Liver (tissue), 9 donors: ENCODE measurements around the gene ADORA3. TPM values are rescaled to one million over a fixed set of nuclear protein-coding genes. Genes with fewer than 3 reads are reported as not detected.

Source experiments
- DNase-seq: peaks from one replicate; pipeline ENCODE4 v3.0.0-alpha.2; 2017; ENCODE audit warnings: low spot score
- H3K27ac ChIP-seq, 2 donors: one replicate each; pipeline ENCODE4 v1.7.0; 2013; ENCODE audit warnings: inconsistent platforms in 2 of 2, low read length in 2 of 2, control low read depth in 1 of 2, low read depth in 1 of 2, mild to moderate bottlenecking in 1 of 2
- H3K27me3 ChIP-seq, 4 donors: one replicate each; pipeline versions ENCODE4 v1.6.1 to v1.7.0; 2013; ENCODE audit warnings: low read length in 3 of 4, inconsistent platforms in 1 of 4, mild to moderate bottlenecking in 1 of 4, moderate library complexity in 1 of 4; ENCODE audit not compliant: control insufficient read depth in 4 of 4, insufficient read depth in 4 of 4
- H3K36me3 ChIP-seq, 4 donors: one replicate each; pipeline versions ENCODE4 v1.6.1 to v1.7.0; 2013; ENCODE audit warnings: low read length in 3 of 4, mild to moderate bottlenecking in 3 of 4, low read depth in 1 of 4, moderate library complexity in 1 of 4; ENCODE audit not compliant: control insufficient read depth in 4 of 4, insufficient read depth in 3 of 4
- H3K4me1 ChIP-seq, 4 donors: one replicate each; pipeline versions ENCODE4 v1.6.1 to v1.7.0; 2013; ENCODE audit warnings: low read length in 3 of 4, mild to moderate bottlenecking in 3 of 4, moderate library complexity in 1 of 4; ENCODE audit not compliant: control insufficient read depth in 4 of 4, insufficient read depth in 4 of 4
- H3K4me3 ChIP-seq, 3 donors: one replicate each; pipeline versions ENCODE4 v1.6.1 to v1.7.0; 2013; ENCODE audit warnings: low read length in 3 of 3, control low read depth in 1 of 3, low read depth in 1 of 3, mild to moderate bottlenecking in 1 of 3
- H3K9ac ChIP-seq, 2 donors: one replicate each; pipeline ENCODE4 v1.7.0; 2013; ENCODE audit warnings: low read length in 2 of 2, mild to moderate bottlenecking in 2 of 2, moderate library complexity in 2 of 2, control low read depth in 1 of 2, low read depth in 1 of 2
- H3K9me3 ChIP-seq, 4 donors: one replicate each; pipeline versions ENCODE4 v1.6.1 to v1.7.0; 2013; ENCODE audit warnings: low read length in 3 of 4; ENCODE audit not compliant: control insufficient read depth in 4 of 4
- EGR1 ChIP-seq, 2 donors: IDR thresholded peaks; 2 replicates each; pipeline ENCODE4 v1.6.1; 2016 to 2018; ENCODE audit warnings: antibody characterized with exemption in 2 of 2, low read depth in 2 of 2
- FOXA1 ChIP-seq: IDR thresholded peaks from 2 replicates; pipeline ENCODE4 v1.6.1; 2016; ENCODE audit warnings: antibody characterized with exemption
- FOXA2 ChIP-seq: IDR thresholded peaks from 2 replicates; pipeline ENCODE4 v1.6.1; 2016; ENCODE audit warnings: antibody characterized with exemption
- GABPA ChIP-seq, 2 donors: IDR thresholded peaks in 1 of 2; conservative IDR thresholded peaks in 1 of 2; 2 replicates each; pipeline ENCODE4 v1.6.1; 2016; ENCODE audit warnings: antibody characterized with exemption in 2 of 2, mild to moderate bottlenecking in 1 of 2, moderate library complexity in 1 of 2
- HNF4A ChIP-seq, 2 donors: conservative IDR thresholded peaks; 2 replicates each; pipeline ENCODE4 v1.6.1; 2016; ENCODE audit warnings: antibody characterized with exemption in 2 of 2, mild to moderate bottlenecking in 2 of 2
- HNF4G ChIP-seq: IDR thresholded peaks from 2 replicates; pipeline ENCODE4 v1.6.1; 2016; ENCODE audit warnings: antibody characterized with exemption
- JUND ChIP-seq, 2 donors: IDR thresholded peaks; 2 replicates each; pipeline ENCODE4 v1.6.1; 2016; ENCODE audit warnings: antibody characterized with exemption in 2 of 2
- NR2F2 ChIP-seq: IDR thresholded peaks from 2 replicates; pipeline ENCODE4 v1.6.1; 2016; ENCODE audit warnings: antibody characterized with exemption
- RAD21 ChIP-seq, 2 donors: IDR thresholded peaks; 2 replicates each; pipeline ENCODE4 v1.6.1; 2016; ENCODE audit warnings: antibody characterized with exemption in 2 of 2, mild to moderate bottlenecking in 2 of 2
- RXRA ChIP-seq, 2 donors: IDR thresholded peaks; 2 replicates each; pipeline ENCODE4 v1.6.1; 2017 to 2018; ENCODE audit warnings: antibody characterized with exemption in 2 of 2, mild to moderate bottlenecking in 1 of 2
- SP1 ChIP-seq: IDR thresholded peaks from 2 replicates; pipeline ENCODE4 v1.6.1; 2018; ENCODE audit warnings: antibody characterized with exemption, mild to moderate bottlenecking
- TAF1 ChIP-seq: conservative IDR thresholded peaks from 2 replicates; pipeline ENCODE4 v1.6.1; 2016; ENCODE audit warnings: antibody characterized with exemption, mild to moderate bottlenecking
- YY1 ChIP-seq: IDR thresholded peaks from 2 replicates; pipeline ENCODE4 v1.6.1; 2016; ENCODE audit warnings: antibody characterized with exemption, mild to moderate bottlenecking
- WGBS: extraction: QIAGEN DNeasy Blood & Tissue Kit; methylation state at CpG from one replicate; pipeline ENCODE4 v1.1.7; 2013; 5-methylcytosine and 5-hydroxymethylcytosine counted together
- polyA plus RNA-seq, 2 donors: library from polyadenylated mRNA; stranded (reverse) in 1 of 2; unstranded in 1 of 2; fragments of 200-250 nt in 1 of 2; fragments of >200 nt in 1 of 2; fragmentation: Nextera tagmentation in 1 of 2; extraction: Ambion mirVana in 1 of 2; gene quantifications; one replicate each; pipeline versions ENCODE4 v1.2.1 to v1.2.3, GENCODE V29; 2013 to 2015
- total RNA-seq, 2 donors: library from RNA; depleted of rRNA; stranded (reverse); fragments of >200 nt; gene quantifications; one replicate each; pipeline ENCODE4 v1.2.3, GENCODE V29; 2014
- TF ChIP-seq, protein P1 (sequence below): IDR thresholded peaks from 2 replicates; pipeline ENCODE4 v1.6.1; 2016; ENCODE audit warnings: antibody characterized with exemption
- TF ChIP-seq, protein P2 (sequence below): IDR thresholded peaks from 2 replicates; pipeline ENCODE4 v1.6.1; 2016; ENCODE audit warnings: antibody characterized with exemption
- TF ChIP-seq, protein P3 (sequence below): IDR thresholded peaks from 2 replicates; pipeline ENCODE4 v1.6.1; 2016; ENCODE audit warnings: antibody characterized with exemption, mild to moderate bottlenecking
- TF ChIP-seq, protein P4 (sequence below): fragments of 150-350 bp; IDR thresholded peaks from 2 replicates; pipeline ENCODE4 v1.5.1; 2017; ENCODE audit warnings: improper control_type of control experiment, low read depth, low read length; ENCODE audit not compliant: missing input control
- TF ChIP-seq, protein P5 (sequence below): IDR thresholded peaks from 2 replicates; pipeline ENCODE4 v1.6.1; 2016; ENCODE audit warnings: antibody characterized with exemption
- donor health status: healthy.
- donor health status: healthy.
- donor health status: healthy.
- donor health status: healthy.
- donor health status: healthy.

Gene ADORA3
- total and polyA plus RNA-seq, 4 donors, result 0.97 to 5.6 (median 3.2) TPM

DNA sequence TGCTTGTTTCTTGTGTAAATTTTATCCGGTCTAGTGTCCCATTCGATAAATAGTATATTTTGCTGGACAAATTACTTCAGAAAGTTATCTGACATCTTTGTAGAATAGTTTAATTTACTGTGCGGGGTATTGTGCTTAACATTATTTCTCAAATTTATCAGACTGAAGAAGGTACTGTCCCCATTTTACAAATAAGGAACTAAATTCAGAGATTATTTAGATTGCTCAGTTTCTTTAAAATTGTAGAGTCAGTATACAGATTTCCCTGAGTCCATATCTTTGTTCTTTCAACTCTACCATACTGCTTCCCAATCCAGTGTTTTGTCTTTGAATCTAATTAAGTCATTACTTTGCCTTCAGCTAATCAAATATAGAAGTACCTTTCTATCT is 47.8 kb downstream of the ADORA3 start:
- Histone ChIP-seq H3K9me3 (no peaks in the 10 kb centered on the region), H3K27me3 (no peaks in the 10 kb centered on the region), H3K27ac (no peak overlapping the region), H3K4me1 (peaks cover 0 to 10% (median 6%) of the 10 kb centered on the region in 4 donors), H3K9ac (no peak overlapping the region), H3K36me3 (peaks cover 5 to 50% (median 45%) of the 10 kb centered on the region in 4 donors), H3K4me3 (no peak overlapping the region)
- TF ChIP-seq, protein P1, sequence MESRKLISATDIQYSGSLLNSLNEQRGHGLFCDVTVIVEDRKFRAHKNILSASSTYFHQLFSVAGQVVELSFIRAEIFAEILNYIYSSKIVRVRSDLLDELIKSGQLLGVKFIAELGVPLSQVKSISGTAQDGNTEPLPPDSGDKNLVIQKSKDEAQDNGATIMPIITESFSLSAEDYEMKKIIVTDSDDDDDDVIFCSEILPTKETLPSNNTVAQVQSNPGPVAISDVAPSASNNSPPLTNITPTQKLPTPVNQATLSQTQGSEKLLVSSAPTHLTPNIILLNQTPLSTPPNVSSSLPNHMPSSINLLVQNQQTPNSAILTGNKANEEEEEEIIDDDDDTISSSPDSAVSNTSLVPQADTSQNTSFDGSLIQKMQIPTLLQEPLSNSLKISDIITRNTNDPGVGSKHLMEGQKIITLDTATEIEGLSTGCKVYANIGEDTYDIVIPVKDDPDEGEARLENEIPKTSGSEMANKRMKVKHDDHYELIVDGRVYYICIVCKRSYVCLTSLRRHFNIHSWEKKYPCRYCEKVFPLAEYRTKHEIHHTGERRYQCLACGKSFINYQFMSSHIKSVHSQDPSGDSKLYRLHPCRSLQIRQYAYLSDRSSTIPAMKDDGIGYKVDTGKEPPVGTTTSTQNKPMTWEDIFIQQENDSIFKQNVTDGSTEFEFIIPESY, result no peak
- TF ChIP-seq EGR1 (IDR thresholded peaks at IDR 0.05; ENCODE audit: low read depth in 2 of 2) (no peak), HNF4A (conservative IDR thresholded peaks at IDR 0.05) (no peak), HNF4G (no peak), YY1 (no peak), NR2F2 (no peak), GABPA (IDR thresholded peaks at IDR 0.05 in 1 of 2, conservative IDR thresholded peaks at IDR 0.05 in 1 of 2) (no peak), JUND (IDR thresholded peaks at IDR 0.05) (no peak), SP1 (no peak), FOXA1 (no peak), RAD21 (IDR thresholded peaks at IDR 0.05) (no peak), FOXA2 (no peak), TAF1 (no peak), RXRA (IDR thresholded peaks at IDR 0.05) (no peak)
- TF ChIP-seq, protein P2, sequence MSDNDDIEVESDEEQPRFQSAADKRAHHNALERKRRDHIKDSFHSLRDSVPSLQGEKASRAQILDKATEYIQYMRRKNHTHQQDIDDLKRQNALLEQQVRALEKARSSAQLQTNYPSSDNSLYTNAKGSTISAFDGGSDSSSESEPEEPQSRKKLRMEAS, result no peak
- TF ChIP-seq, protein P3, sequence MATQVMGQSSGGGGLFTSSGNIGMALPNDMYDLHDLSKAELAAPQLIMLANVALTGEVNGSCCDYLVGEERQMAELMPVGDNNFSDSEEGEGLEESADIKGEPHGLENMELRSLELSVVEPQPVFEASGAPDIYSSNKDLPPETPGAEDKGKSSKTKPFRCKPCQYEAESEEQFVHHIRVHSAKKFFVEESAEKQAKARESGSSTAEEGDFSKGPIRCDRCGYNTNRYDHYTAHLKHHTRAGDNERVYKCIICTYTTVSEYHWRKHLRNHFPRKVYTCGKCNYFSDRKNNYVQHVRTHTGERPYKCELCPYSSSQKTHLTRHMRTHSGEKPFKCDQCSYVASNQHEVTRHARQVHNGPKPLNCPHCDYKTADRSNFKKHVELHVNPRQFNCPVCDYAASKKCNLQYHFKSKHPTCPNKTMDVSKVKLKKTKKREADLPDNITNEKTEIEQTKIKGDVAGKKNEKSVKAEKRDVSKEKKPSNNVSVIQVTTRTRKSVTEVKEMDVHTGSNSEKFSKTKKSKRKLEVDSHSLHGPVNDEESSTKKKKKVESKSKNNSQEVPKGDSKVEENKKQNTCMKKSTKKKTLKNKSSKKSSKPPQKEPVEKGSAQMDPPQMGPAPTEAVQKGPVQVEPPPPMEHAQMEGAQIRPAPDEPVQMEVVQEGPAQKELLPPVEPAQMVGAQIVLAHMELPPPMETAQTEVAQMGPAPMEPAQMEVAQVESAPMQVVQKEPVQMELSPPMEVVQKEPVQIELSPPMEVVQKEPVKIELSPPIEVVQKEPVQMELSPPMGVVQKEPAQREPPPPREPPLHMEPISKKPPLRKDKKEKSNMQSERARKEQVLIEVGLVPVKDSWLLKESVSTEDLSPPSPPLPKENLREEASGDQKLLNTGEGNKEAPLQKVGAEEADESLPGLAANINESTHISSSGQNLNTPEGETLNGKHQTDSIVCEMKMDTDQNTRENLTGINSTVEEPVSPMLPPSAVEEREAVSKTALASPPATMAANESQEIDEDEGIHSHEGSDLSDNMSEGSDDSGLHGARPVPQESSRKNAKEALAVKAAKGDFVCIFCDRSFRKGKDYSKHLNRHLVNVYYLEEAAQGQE, result no peak
- TF ChIP-seq, protein P4, sequence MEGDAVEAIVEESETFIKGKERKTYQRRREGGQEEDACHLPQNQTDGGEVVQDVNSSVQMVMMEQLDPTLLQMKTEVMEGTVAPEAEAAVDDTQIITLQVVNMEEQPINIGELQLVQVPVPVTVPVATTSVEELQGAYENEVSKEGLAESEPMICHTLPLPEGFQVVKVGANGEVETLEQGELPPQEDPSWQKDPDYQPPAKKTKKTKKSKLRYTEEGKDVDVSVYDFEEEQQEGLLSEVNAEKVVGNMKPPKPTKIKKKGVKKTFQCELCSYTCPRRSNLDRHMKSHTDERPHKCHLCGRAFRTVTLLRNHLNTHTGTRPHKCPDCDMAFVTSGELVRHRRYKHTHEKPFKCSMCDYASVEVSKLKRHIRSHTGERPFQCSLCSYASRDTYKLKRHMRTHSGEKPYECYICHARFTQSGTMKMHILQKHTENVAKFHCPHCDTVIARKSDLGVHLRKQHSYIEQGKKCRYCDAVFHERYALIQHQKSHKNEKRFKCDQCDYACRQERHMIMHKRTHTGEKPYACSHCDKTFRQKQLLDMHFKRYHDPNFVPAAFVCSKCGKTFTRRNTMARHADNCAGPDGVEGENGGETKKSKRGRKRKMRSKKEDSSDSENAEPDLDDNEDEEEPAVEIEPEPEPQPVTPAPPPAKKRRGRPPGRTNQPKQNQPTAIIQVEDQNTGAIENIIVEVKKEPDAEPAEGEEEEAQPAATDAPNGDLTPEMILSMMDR, result no peak
- TF ChIP-seq, protein P5, sequence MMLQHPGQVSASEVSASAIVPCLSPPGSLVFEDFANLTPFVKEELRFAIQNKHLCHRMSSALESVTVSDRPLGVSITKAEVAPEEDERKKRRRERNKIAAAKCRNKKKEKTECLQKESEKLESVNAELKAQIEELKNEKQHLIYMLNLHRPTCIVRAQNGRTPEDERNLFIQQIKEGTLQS, result no peak
- WGBS, result 94% methylated on average over 3 of the region's 3 CpGs
- no peak for DNase-seq
